Neural cell (in vitro differentiated cells): ENCODE measurements around the gene SCCPDH.

Source experiments
- CTCF ChIP-seq: fragments of 450-650 bp; IDR thresholded peaks from 2 replicates; pipeline ENCODE4 v1.5.1; 2014; ENCODE audit warnings: antibody characterized with exemption, mild to moderate bottlenecking, moderate library complexity; ENCODE audit not compliant: poor library complexity, severe bottlenecking
- EP300 ChIP-seq: fragments of 450-650 bp; conservative IDR thresholded peaks from 2 replicates; pipeline ENCODE4 v1.6.1; 2014; ENCODE audit warnings: antibody characterized with exemption, mild to moderate bottlenecking, moderate library complexity; ENCODE audit not compliant: poor library complexity, severe bottlenecking
- EZH2 ChIP-seq: fragments of 200-600, 300-800 bp; shearing (Covaris generic), sonication (generic); IDR thresholded peaks from 2 replicates; pipeline ENCODE4 v1.6.1; 2014; ENCODE audit warnings: antibody characterized with exemption, low read length, borderline replicate concordance, mild to moderate bottlenecking; ENCODE audit not compliant: insufficient read depth, poor library complexity, severe bottlenecking
- MXI1 ChIP-seq: fragments of 450-650 bp; conservative IDR thresholded peaks from 2 replicates; pipeline ENCODE4 v1.6.1; 2014; ENCODE audit warnings: antibody characterized with exemption, mild to moderate bottlenecking; ENCODE audit not compliant: poor library complexity, severe bottlenecking
- POLR2AphosphoS5 ChIP-seq: IDR thresholded peaks from 2 replicates; pipeline ENCODE4 v1.6.1; 2012
- RAD21 ChIP-seq: fragments of 450-650 bp; conservative IDR thresholded peaks from 2 replicates; pipeline ENCODE4 v1.6.1; 2014; ENCODE audit warnings: antibody characterized with exemption, mild to moderate bottlenecking, moderate library complexity
- REST ChIP-seq: IDR thresholded peaks from 2 replicates; pipeline ENCODE4 v1.6.1; 2012; ENCODE audit warnings: borderline replicate concordance
- SMC3 ChIP-seq: fragments of 450-650 bp; conservative IDR thresholded peaks from 2 replicates; pipeline ENCODE4 v1.6.1; 2014; ENCODE audit warnings: antibody characterized with exemption, mild to moderate bottlenecking, moderate library complexity; ENCODE audit not compliant: poor library complexity
- TAF1 ChIP-seq: IDR thresholded peaks from 2 replicates; pipeline ENCODE4 v1.6.1; 2012; ENCODE audit warnings: low read depth

- TF ChIP-seq CTCF (no peak), EZH2 (no peak), TAF1 (no peak), REST (no peak), EP300 (no peak), RAD21 (no peak), MXI1 (no peak), SMC3 (no peak), POLR2AphosphoS5 (no peak)
Observed at GRCh38 chr1:246709835-246710234, 14.4 kb upstream of the SCCPDH start.
